Activated T-cell treated with anti-CD3 and anti-CD28 coated beads, Interleukin-2, amount 50 U/mL, for 4 hours (primary cell): Measurements from ENCODE around the gene HLA-DOB. TPM values are rescaled to one million over a fixed set of nuclear protein-coding genes. Genes with fewer than 3 reads are reported as not detected.

Experiments
- ATAC-seq, 2 donors: fragments of 200-7000 bp; cut with Tn5 transposase; one replicate each; pipeline ENCODE4 v1.10.0; 2021
- DNase-seq: peaks from one replicate; pipeline ENCODE4 v3.0.0-alpha.2; 2020
- H3K27me3 Mint-ChIP-seq: one replicate; pipeline ENCODE4 v1.8.0; 2021; ENCODE audit warnings: low read depth, mixed read lengths
- H3K36me3 Mint-ChIP-seq: one replicate; pipeline ENCODE4 v1.8.0; 2022; ENCODE audit warnings: mixed read lengths; ENCODE audit not compliant: insufficient read depth
- H3K4me1 Mint-ChIP-seq: one replicate; pipeline ENCODE4 v1.8.0; 2021; ENCODE audit warnings: low read depth, mixed read lengths
- H3K4me3 Mint-ChIP-seq: one replicate; pipeline ENCODE4 v1.8.0; 2021; ENCODE audit warnings: mild to moderate bottlenecking, moderate library complexity, mixed read lengths
- H3K9me3 Mint-ChIP-seq: one replicate; pipeline ENCODE4 v1.8.0; 2021; ENCODE audit warnings: mixed read lengths
- total RNA-seq, 3 donors: library from RNA; stranded (reverse); gene quantifications; one replicate each; pipeline ENCODE4 v1.2.1, GENCODE V29; 2021

The HLA-DOB gene
- 1 to 10 TPM in 2 of 3 donors, under 1 TPM in 1; 0.82 to 2.0 (median 1.2) TPM for total RNA-seq

- peak within 1 kb of the TSS; percentile 55 for H3K4me3 Mint-ChIP-seq
- no peak for DNase-seq
- no peaks in the 10 kb centered on the region for H3K9me3 Mint-ChIP-seq
- ATAC-seq, result peak; percentile 71 to 82
- H3K36me3 Mint-ChIP-seq, result peaks cover 3% of the 10 kb centered on the region
- H3K4me1 Mint-ChIP-seq, result peaks cover 2% of the 10 kb centered on the region
- H3K27me3 Mint-ChIP-seq, result peaks cover 3% of the 10 kb centered on the region
Observed at GRCh38 chr6:32816746-32817204, at the start of gene HLA-DOB. Gene HLA-DOB (minus strand): TSS chr6:32817002. CDS start chr6:32816951, 51 bp downstream.

GRCh38 chr6:32865724-32866443 is 49.1 kb upstream of the HLA-DOB start:
- no peak for DNase-seq
- Mint-ChIP-seq H3K9me3 (no peaks in the 10 kb centered on the region), H3K4me3 (no peak overlapping the region), H3K36me3 (peaks cover 4% of the 10 kb centered on the region), H3K4me1 (peaks cover 34% of the 10 kb centered on the region), H3K27me3 (no peaks in the 10 kb centered on the region)
- ATAC-seq, result no peak

- ATAC-seq, result no peak
- no peaks in the 10 kb centered on the region for H3K27me3 Mint-ChIP-seq
- H3K4me1 Mint-ChIP-seq, result peaks cover 48% of the 10 kb centered on the region
- H3K4me3 Mint-ChIP-seq, result no peak overlapping the region
- DNase-seq, result no peak
- H3K9me3 Mint-ChIP-seq, result no peaks in the 10 kb centered on the region
- peaks cover 29% of the 10 kb centered on the region for H3K36me3 Mint-ChIP-seq
Observed at GRCh38 chr6:32862725-32863124, 45.9 kb upstream of the HLA-DOB start.

- no peak for DNase-seq
- Mint-ChIP-seq H3K36me3 (peaks cover 43% of the 10 kb centered on the region), H3K4me1 (peaks cover 46% of the 10 kb centered on the region), H3K4me3 (no peak overlapping the region), H3K9me3 (no peaks in the 10 kb centered on the region), H3K27me3 (no peaks in the 10 kb centered on the region)
- ATAC-seq, result no peak
Observed at GRCh38 chr6:32860674-32861073, 43.9 kb upstream of the HLA-DOB start.

- peaks cover 50% of the 10 kb centered on the region for H3K4me1 Mint-ChIP-seq
- H3K27me3 Mint-ChIP-seq, result no peaks in the 10 kb centered on the region
- H3K9me3 Mint-ChIP-seq, result no peaks in the 10 kb centered on the region
- peaks cover 46% of the 10 kb centered on the region for H3K36me3 Mint-ChIP-seq
- ATAC-seq (no peak), DNase-seq (no peak)
- peak overlapping the region; percentile 45 for H3K4me3 Mint-ChIP-seq
Observed at GRCh38 chr6:32858194-32858593, 41.4 kb upstream of the HLA-DOB start.

GRCh38 chr6:32857156-32857891 is 40.5 kb upstream of the HLA-DOB start:
- Mint-ChIP-seq H3K4me1 (peaks cover 50% of the 10 kb centered on the region), H3K9me3 (no peaks in the 10 kb centered on the region), H3K27me3 (no peaks in the 10 kb centered on the region), H3K4me3 (peak overlapping the region; percentile 25), H3K36me3 (peaks cover 53% of the 10 kb centered on the region)
- DNase-seq (no peak), ATAC-seq (no peak)

- DNase-seq, result no peak
- Mint-ChIP-seq H3K9me3 (no peaks in the 10 kb centered on the region), H3K4me3 (peak overlapping the region; percentile 100), H3K36me3 (peaks cover 64% of the 10 kb centered on the region), H3K4me1 (peaks cover 64% of the 10 kb centered on the region), H3K27me3 (no peaks in the 10 kb centered on the region)
- no peak for ATAC-seq
Observed at GRCh38 chr6:32855467-32856174, 38.8 kb upstream of the HLA-DOB start.

- Mint-ChIP-seq H3K4me1 (peaks cover 69% of the 10 kb centered on the region), H3K27me3 (no peaks in the 10 kb centered on the region), H3K4me3 (peak overlapping the region; percentile 100), H3K9me3 (no peaks in the 10 kb centered on the region), H3K36me3 (peaks cover 70% of the 10 kb centered on the region)
- peak; percentile 64 for DNase-seq
- ATAC-seq, result peak; percentile 30
Observed at GRCh38 chr6:32854376-32855178, 37.8 kb upstream of the HLA-DOB start.

- ATAC-seq, result peak; percentile 83 to 86
- peak within 1 kb of the TSS; percentile 100 for H3K4me3 Mint-ChIP-seq
- peak; percentile 98 for DNase-seq
- no peaks in the 10 kb centered on the region for H3K9me3 Mint-ChIP-seq
- H3K36me3 Mint-ChIP-seq, result peaks cover 68% of the 10 kb centered on the region
- no peaks in the 10 kb centered on the region for H3K27me3 Mint-ChIP-seq
- peaks cover 67% of the 10 kb centered on the region for H3K4me1 Mint-ChIP-seq
Observed at GRCh38 chr6:32853541-32854375, 37.0 kb upstream of the HLA-DOB start, which contains the start of the genes PSMB9 and TAP1. Gene PSMB9 (plus strand): TSS chr6:32854192. CDS start chr6:32854230, 38 bp downstream. Gene TAP1 (minus strand): TSS chr6:32853704. CDS start chr6:32853636, 68 bp downstream.

GRCh38 chr6:32852844-32853540 is 36.2 kb upstream of the HLA-DOB start:
- DNase-seq (peak; percentile 54), ATAC-seq (peak; percentile 25 to 40)
- no peaks in the 10 kb centered on the region for H3K27me3 Mint-ChIP-seq
- peaks cover 68% of the 10 kb centered on the region for H3K36me3 Mint-ChIP-seq
- H3K4me1 Mint-ChIP-seq, result peaks cover 69% of the 10 kb centered on the region
- peak overlapping the region; percentile 100 for H3K4me3 Mint-ChIP-seq
- H3K9me3 Mint-ChIP-seq, result no peaks in the 10 kb centered on the region

GRCh38 chr6:32852018-32852843 is 35.4 kb upstream of the HLA-DOB start:
- Mint-ChIP-seq H3K27me3 (no peaks in the 10 kb centered on the region), H3K36me3 (peaks cover 68% of the 10 kb centered on the region), H3K4me3 (peak overlapping the region; percentile 100), H3K9me3 (no peaks in the 10 kb centered on the region), H3K4me1 (peaks cover 69% of the 10 kb centered on the region)
- ATAC-seq, result no peak
- no peak for DNase-seq

- H3K36me3 Mint-ChIP-seq, result peaks cover 70% of the 10 kb centered on the region
- no peaks in the 10 kb centered on the region for H3K9me3 Mint-ChIP-seq
- H3K4me3 Mint-ChIP-seq, result peak overlapping the region; percentile 100
- ATAC-seq, result no peak
- peaks cover 70% of the 10 kb centered on the region for H3K4me1 Mint-ChIP-seq
- no peak for DNase-seq
- H3K27me3 Mint-ChIP-seq, result no peaks in the 10 kb centered on the region
Observed at GRCh38 chr6:32851025-32851424, 34.2 kb upstream of the HLA-DOB start.
